H1 (cell line): ENCODE data around the gene ZNF106.

ENCODE experiments used
- CHD2 ChIP-seq: IDR thresholded peaks from 2 replicates; pipeline ENCODE4 v1.6.1; 2012; ENCODE audit warnings: low read length, improper control_type of control experiment
- EZH2 ChIP-seq: fragments of 200-600 bp; sonication (generic); IDR thresholded peaks from 2 replicates; pipeline ENCODE4 v1.7.1; 2012; ENCODE audit warnings: low read depth, mild to moderate bottlenecking, moderate library complexity, low read length, inconsistent platforms; ENCODE audit not compliant: severe bottlenecking

DNA sequence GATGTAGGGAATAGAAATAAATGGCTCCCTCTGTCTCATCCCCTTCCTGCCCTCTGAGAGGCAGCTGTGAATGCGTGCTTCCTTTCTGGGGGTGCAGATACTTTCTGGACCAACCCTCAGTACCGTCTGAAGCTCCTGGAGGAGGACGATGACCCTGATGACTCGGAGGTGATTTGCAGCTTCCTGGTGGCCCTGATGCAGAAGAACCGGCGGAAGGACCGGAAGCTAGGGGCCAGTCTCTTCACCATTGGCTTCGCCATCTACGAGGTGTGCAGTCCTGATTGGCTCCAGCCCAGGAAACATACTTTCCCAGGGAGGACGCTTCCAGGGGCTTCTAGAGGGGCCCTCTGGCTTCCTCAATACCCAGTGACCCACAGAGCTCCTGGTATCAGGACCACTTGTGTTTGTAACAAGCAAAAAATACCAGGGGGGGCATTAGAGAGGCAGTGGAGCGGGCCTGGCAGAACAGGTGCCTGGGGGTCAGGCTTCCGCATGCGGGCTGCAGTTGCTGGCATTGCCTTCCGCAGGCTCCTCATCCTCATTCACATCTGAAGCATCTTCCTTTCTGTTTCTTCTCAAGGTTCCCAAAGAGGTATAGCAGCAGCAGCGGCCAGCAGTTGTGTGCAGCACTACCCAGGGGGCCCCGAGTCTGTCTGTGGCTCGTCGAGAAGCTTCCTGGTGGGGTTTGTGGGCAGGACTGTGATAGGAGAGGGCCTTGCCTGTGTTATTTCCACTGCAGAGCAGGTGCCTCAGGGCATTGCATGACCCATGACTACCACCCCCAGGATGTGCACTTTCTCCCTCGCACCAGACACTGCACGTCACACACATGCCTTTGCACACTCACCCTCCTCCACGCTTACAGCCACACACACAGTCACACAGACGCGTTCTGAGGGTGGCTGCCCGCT is 89.1 kb downstream of the ZNF106 start:
- TF ChIP-seq EZH2 = no peak
- no peak for TF ChIP-seq CHD2
